ENCODE measurements around the gene APBA3.
"Not testable (repeated sequence)": the region's sequence is repeated elsewhere in the genome, so short reads cannot be mapped to it uniquely, and the experiment has no call there.

The APBA3 gene

GRCh38 chr19:3770136-3770999, 8.9 kb upstream of the APBA3 start:
- Mint-ChIP-seq H3K4me1 (peaks cover 16% of the 10 kb centered on the region), H3K4me3 (no peak overlapping the region), H3K27me3 (no peaks in the 10 kb centered on the region), H3K27ac (no peak overlapping the region), H3K36me3 (peaks cover 15% of the 10 kb centered on the region), H3K9me3 (no peaks in the 10 kb centered on the region)
- DNase-seq = no peak
- CTCF ChIA-PET = no interaction called here

GRCh38 chr19:3769494-3769893, 8.0 kb upstream of the APBA3 start:
- Mint-ChIP-seq H3K36me3 (peaks cover 15% of the 10 kb centered on the region), H3K4me3 (no peak overlapping the region), H3K9me3 (no peaks in the 10 kb centered on the region), H3K27ac (no peak overlapping the region), H3K27me3 (no peaks in the 10 kb centered on the region), H3K4me1 (peaks cover 16% of the 10 kb centered on the region)
- DNase-seq = no peak
- CTCF ChIA-PET = no interaction called here

- CTCF ChIA-PET = no interaction called here
- peak overlapping the region; percentile 67 for H3K27ac Mint-ChIP-seq
- H3K4me3 Mint-ChIP-seq = no peak overlapping the region
- H3K9me3 Mint-ChIP-seq = no peaks in the 10 kb centered on the region
- H3K4me1 Mint-ChIP-seq = peaks cover 16% of the 10 kb centered on the region
- DNase-seq = no peak
- peaks cover 15% of the 10 kb centered on the region for H3K36me3 Mint-ChIP-seq
- H3K27me3 Mint-ChIP-seq = no peaks in the 10 kb centered on the region
Observed at GRCh38 chr19:3768748-3769099, 7.2 kb upstream of the APBA3 start.

GRCh38 chr19:3768015-3768747, 6.7 kb upstream of the APBA3 start:
- CTCF ChIA-PET = interaction anchor here (0.7 to 0.9 kb wide), 2 partner anchors 15 to 50 kb away, joined by 3 read pairs; no protein-coding TSS in a partner anchor
- no peak for DNase-seq
- H3K4me1 Mint-ChIP-seq = peaks cover 18% of the 10 kb centered on the region
- peaks cover 16% of the 10 kb centered on the region for H3K36me3 Mint-ChIP-seq
- peak overlapping the region; percentile 14 for H3K27ac Mint-ChIP-seq
- H3K9me3 Mint-ChIP-seq = no peaks in the 10 kb centered on the region
- H3K27me3 Mint-ChIP-seq = no peaks in the 10 kb centered on the region
- no peak overlapping the region for H3K4me3 Mint-ChIP-seq

- H3K9me3 Mint-ChIP-seq = no peaks in the 10 kb centered on the region
- peaks cover 21% of the 10 kb centered on the region for H3K36me3 Mint-ChIP-seq
- peaks cover 6% of the 10 kb centered on the region for H3K27me3 Mint-ChIP-seq
- H3K27ac Mint-ChIP-seq = peak overlapping the region; percentile 85
- peaks cover 24% of the 10 kb centered on the region for H3K4me1 Mint-ChIP-seq
- peak overlapping the region; percentile 67 for H3K4me3 Mint-ChIP-seq
- DNase-seq = no peak
- CTCF ChIA-PET = interaction anchor here (0.7 to 0.9 kb wide), 2 partner anchors 17 to 51 kb away, joined by 3 read pairs; no protein-coding TSS in a partner anchor
Observed at GRCh38 chr19:3767050-3767449, 5.6 kb upstream of the APBA3 start.

GRCh38 chr19:3766520-3766919, 5.0 kb upstream of the APBA3 start:
- H3K27ac Mint-ChIP-seq = peak overlapping the region; percentile 85
- H3K4me1 Mint-ChIP-seq = peaks cover 28% of the 10 kb centered on the region
- CTCF ChIA-PET = no interaction called here
- peak; percentile 45 for DNase-seq
- H3K4me3 Mint-ChIP-seq = peak overlapping the region; percentile 67
- no peaks in the 10 kb centered on the region for H3K9me3 Mint-ChIP-seq
- peaks cover 21% of the 10 kb centered on the region for H3K36me3 Mint-ChIP-seq
- H3K27me3 Mint-ChIP-seq = peaks cover 6% of the 10 kb centered on the region

- H3K36me3 Mint-ChIP-seq = peaks cover 24% of the 10 kb centered on the region
- peaks cover 36% of the 10 kb centered on the region for H3K4me1 Mint-ChIP-seq
- H3K27ac Mint-ChIP-seq, CTCF ChIA-PET, DNase-seq, H3K4me3 Mint-ChIP-seq, H3K9me3 Mint-ChIP-seq, H3K27me3 Mint-ChIP-seq: not testable (repeated sequence)
Observed at GRCh38 chr19:3765757-3766156, 4.3 kb upstream of the APBA3 start.

- H3K9me3 Mint-ChIP-seq = no peaks in the 10 kb centered on the region
- H3K4me3 Mint-ChIP-seq = no peak overlapping the region
- H3K4me1 Mint-ChIP-seq = peaks cover 42% of the 10 kb centered on the region
- H3K27me3 Mint-ChIP-seq = peaks cover 6% of the 10 kb centered on the region
- H3K27ac Mint-ChIP-seq = no peak overlapping the region
- DNase-seq = no peak
- CTCF ChIA-PET = interaction anchor here (5.0 kb wide), 1 partner anchor 55 kb away, joined by 50 read pairs; no protein-coding TSS in a partner anchor
- H3K36me3 Mint-ChIP-seq = peaks cover 24% of the 10 kb centered on the region
Observed at GRCh38 chr19:3765121-3765520, 3.6 kb upstream of the APBA3 start.

- Mint-ChIP-seq H3K9me3 (no peaks in the 10 kb centered on the region), H3K27me3 (peaks cover 6% of the 10 kb centered on the region), H3K27ac (peak within 1 kb of the TSS; percentile 100), H3K4me1 (peaks cover 50% of the 10 kb centered on the region), H3K4me3 (peak within 1 kb of the TSS; percentile 96), H3K36me3 (peaks cover 25% of the 10 kb centered on the region)
- peak; percentile 99 for DNase-seq
- CTCF ChIA-PET = interaction anchor here (0.9 to 5.0 kb wide), 5 partner anchors 31 to 222 kb away, joined by 3 to 50 read pairs (median 3); partner anchors contain the start of gene EEF2
Observed at GRCh38 chr19:3762501-3763459, 1.3 kb upstream of the APBA3 start, which contains the start of gene MRPL54. Gene MRPL54, plus strand, starts transcription at chr19:3762682. Its CDS starts 19 bp downstream, at chr19:3762701.

- Mint-ChIP-seq H3K27ac (peak overlapping the region; percentile 100), H3K27me3 (peaks cover 6% of the 10 kb centered on the region), H3K9me3 (no peaks in the 10 kb centered on the region), H3K4me1 (peaks cover 47% of the 10 kb centered on the region), H3K4me3 (peak overlapping the region; percentile 96), H3K36me3 (peaks cover 25% of the 10 kb centered on the region)
- no peak for DNase-seq
- CTCF ChIA-PET = interaction anchor here (0.9 to 5.0 kb wide), 5 partner anchors 32 to 223 kb away, joined by 3 to 50 read pairs (median 3); partner anchors contain the start of gene EEF2
Observed at GRCh38 chr19:3762130-3762473, 610 bp upstream of the APBA3 start.

GRCh38 chr19:3760871-3761361, 576 bp downstream of the APBA3 start:
- peak; percentile 41 for DNase-seq
- H3K27ac Mint-ChIP-seq = peak overlapping the region; percentile 97
- H3K4me3 Mint-ChIP-seq = peak overlapping the region; percentile 96
- CTCF ChIA-PET = interaction anchor here (0.7 to 5.0 kb wide), 2 partner anchors 59 to 238 kb away, joined by 3 to 50 read pairs; no protein-coding TSS in a partner anchor
- H3K27me3 Mint-ChIP-seq = peaks cover 6% of the 10 kb centered on the region
- H3K4me1 Mint-ChIP-seq = peaks cover 42% of the 10 kb centered on the region
- no peaks in the 10 kb centered on the region for H3K9me3 Mint-ChIP-seq
- peaks cover 22% of the 10 kb centered on the region for H3K36me3 Mint-ChIP-seq

GRCh38 chr19:3759482-3760254, 1.8 kb downstream of the APBA3 start:
- Mint-ChIP-seq H3K27me3 (peaks cover 6% of the 10 kb centered on the region), H3K4me3 (peak overlapping the region; percentile 96), H3K9me3 (no peaks in the 10 kb centered on the region), H3K27ac (no peak overlapping the region), H3K4me1 (peaks cover 50% of the 10 kb centered on the region), H3K36me3 (peaks cover 32% of the 10 kb centered on the region)
- CTCF ChIA-PET = interaction anchor here (0.9 kb wide), 1 partner anchor 63 kb away, joined by 4 read pairs; no protein-coding TSS in a partner anchor
- no peak for DNase-seq

- H3K27me3 Mint-ChIP-seq, H3K27ac Mint-ChIP-seq, H3K9me3 Mint-ChIP-seq, DNase-seq, H3K4me3 Mint-ChIP-seq: not testable (repeated sequence)
- Mint-ChIP-seq H3K36me3 (peaks cover 36% of the 10 kb centered on the region), H3K4me1 (peaks cover 49% of the 10 kb centered on the region)
- CTCF ChIA-PET = interaction anchor here (0.9 kb wide), 1 partner anchor 64 kb away, joined by 4 read pairs; no protein-coding TSS in a partner anchor
Observed at GRCh38 chr19:3758297-3758696, 3.2 kb downstream of the APBA3 start.

All from activated naive CD4-positive, alpha-beta T cell treated with anti-CD3 and anti-CD28 coated beads, Interleukin-2, amount 10 ng/mL, durations not matched to agents 7 days and 5 days (primary cell).